Measurements from ENCODE around the gene DIP2A.

The DIP2A gene

GRCh38 chr21:46477765-46478164, 19.1 kb downstream of the DIP2A start:
- Histone ChIP-seq H3K27ac (ENCODE audit: low read depth, low read length) (no peak overlapping the region), H3K4me3 (ENCODE audit: insufficient read depth, low read length, poor library complexity, severe bottlenecking) (no peak overlapping the region), H3K9ac (ENCODE audit: low read length) (no peak overlapping the region), H4K20me1 (ENCODE audit: low read depth, low read length) (no peaks in the 10 kb centered on the region), H3K36me3 (ENCODE audit: low read length) (no peaks in the 10 kb centered on the region), H3F3A (ENCODE audit: insufficient read depth) (no peaks in the 10 kb centered on the region), H3K9me3 (ENCODE audit: insufficient read depth, low read length) (no peaks in the 10 kb centered on the region), H3K4me2 (ENCODE audit: low read depth, low read length, poor library complexity, severe bottlenecking) (no peak overlapping the region), H3K27me3 (ENCODE audit: low read length) (no peaks in the 10 kb centered on the region), H3K9me2 (replicated peaks; ENCODE audit: insufficient read depth, low read length) (no peaks in the 10 kb centered on the region), H3K79me2 (ENCODE audit: insufficient read depth, low read length) (peaks cover 14% of the 10 kb centered on the region; the same call in 1 of the 2 replicates), H2AFZ (ENCODE audit: low read depth, low read length, severe bottlenecking) (no peak overlapping the region)
- TF ChIP-seq EZH2phosphoT487 (conservative IDR thresholded peaks at IDR 0.05; ENCODE audit: low read length) (no peak), CTCF (IDR thresholded peaks at IDR 0.05; ENCODE audit: insufficient read depth, low read length, poor library complexity, severe bottlenecking) (no peak)

GRCh38 chr21:46478910-46479309, 20.2 kb downstream of the DIP2A start:
- H3K79me2 ChIP-seq (ENCODE audit: insufficient read depth, low read length), result peaks cover 14% of the 10 kb centered on the region; the same call in 1 of the 2 replicates
- H3K9ac ChIP-seq (ENCODE audit: low read length), result no peak overlapping the region
- no peak overlapping the region for H3K4me3 ChIP-seq (ENCODE audit: insufficient read depth, low read length, poor library complexity, severe bottlenecking)
- H3K36me3 ChIP-seq (ENCODE audit: low read length), result no peaks in the 10 kb centered on the region
- H3F3A ChIP-seq (ENCODE audit: insufficient read depth), result no peaks in the 10 kb centered on the region
- no peak overlapping the region for H3K27ac ChIP-seq (ENCODE audit: low read depth, low read length)
- no peak overlapping the region for H3K4me2 ChIP-seq (ENCODE audit: low read depth, low read length, poor library complexity, severe bottlenecking)
- TF ChIP-seq EZH2phosphoT487 (conservative IDR thresholded peaks at IDR 0.05; ENCODE audit: low read length), result no peak
- TF ChIP-seq CTCF (IDR thresholded peaks at IDR 0.05; ENCODE audit: insufficient read depth, low read length, poor library complexity, severe bottlenecking), result no peak
- H3K9me3 ChIP-seq (ENCODE audit: insufficient read depth, low read length), result no peaks in the 10 kb centered on the region
- H3K27me3 ChIP-seq (ENCODE audit: low read length), result no peaks in the 10 kb centered on the region
- no peak overlapping the region for H2AFZ ChIP-seq (ENCODE audit: low read depth, low read length, severe bottlenecking)
- H4K20me1 ChIP-seq (ENCODE audit: low read depth, low read length), result no peaks in the 10 kb centered on the region
- H3K9me2 ChIP-seq (replicated peaks; ENCODE audit: insufficient read depth, low read length), result no peaks in the 10 kb centered on the region

- no peaks in the 10 kb centered on the region for H3K9me2 ChIP-seq (replicated peaks; ENCODE audit: insufficient read depth, low read length)
- no peak overlapping the region for H3K27ac ChIP-seq (ENCODE audit: low read depth, low read length)
- no peak overlapping the region for H3K4me2 ChIP-seq (ENCODE audit: low read depth, low read length, poor library complexity, severe bottlenecking)
- H3K4me3 ChIP-seq (ENCODE audit: insufficient read depth, low read length, poor library complexity, severe bottlenecking), result no peak overlapping the region
- no peak overlapping the region for H3K9ac ChIP-seq (ENCODE audit: low read length)
- H4K20me1 ChIP-seq (ENCODE audit: low read depth, low read length), result no peaks in the 10 kb centered on the region
- peaks cover 14% of the 10 kb centered on the region; the same call in 1 of the 2 replicates for H3K79me2 ChIP-seq (ENCODE audit: insufficient read depth, low read length)
- H3K27me3 ChIP-seq (ENCODE audit: low read length), result no peaks in the 10 kb centered on the region
- no peak overlapping the region for H2AFZ ChIP-seq (ENCODE audit: low read depth, low read length, severe bottlenecking)
- no peak for TF ChIP-seq CTCF (IDR thresholded peaks at IDR 0.05; ENCODE audit: insufficient read depth, low read length, poor library complexity, severe bottlenecking)
- TF ChIP-seq EZH2phosphoT487 (conservative IDR thresholded peaks at IDR 0.05; ENCODE audit: low read length), result no peak
- H3K9me3 ChIP-seq (ENCODE audit: insufficient read depth, low read length), result no peaks in the 10 kb centered on the region
- no peaks in the 10 kb centered on the region for H3F3A ChIP-seq (ENCODE audit: insufficient read depth)
- H3K36me3 ChIP-seq (ENCODE audit: low read length), result no peaks in the 10 kb centered on the region
These were observed 21.8 kb downstream of the DIP2A start for GRCh38 chr21:46480466-46480865.

All from SU-DHL-6 (cell line).